Gastroesophageal sphincter (tissue), 4 donors: ENCODE data around the gene SRPK2. TPM values are rescaled to one million over a fixed set of nuclear protein-coding genes. Genes with fewer than 3 reads are reported as not detected.

Experiments used
- ATAC-seq: fragments of 150-250 bp; one replicate; pipeline ENCODE4 v1.9.1; 2016; ENCODE audit warnings: mild to moderate bottlenecking, moderate library complexity
- H3K27ac ChIP-seq, 4 donors: fragments of 200-600 bp; sonication (generic) in 3 of 4; 1 replicate in 3 of 4; 2 replicates in 1 of 4; pipeline ENCODE4 v1.5.1; 2016 to 2019
- H3K27me3 ChIP-seq: fragments of 200-600 bp; sonication (generic); one replicate; pipeline ENCODE4 v1.5.1; 2019
- H3K36me3 ChIP-seq, 2 donors: fragments of 200-600 bp; sonication (generic); one replicate each; pipeline ENCODE4 v1.5.1; 2019; ENCODE audit warnings: control low read depth in 1 of 2
- H3K4me1 ChIP-seq, 3 donors: fragments of 200-600 bp; sonication (generic); 1 replicate in 2 of 3; 2 replicates in 1 of 3; pipeline ENCODE4 v1.5.1; 2016 to 2019; ENCODE audit warnings: control low read depth in 2 of 3
- H3K4me3 ChIP-seq, 2 donors: fragments of 200-600 bp; sonication (generic); one replicate each; pipeline ENCODE4 v1.5.1; 2019; ENCODE audit warnings: mild to moderate bottlenecking in 1 of 2, moderate library complexity in 1 of 2
- H3K9me3 ChIP-seq, 3 donors: fragments of 200-600 bp; sonication (generic); one replicate each; pipeline ENCODE4 v1.5.1; 2017 to 2019; ENCODE audit warnings: control low read depth in 2 of 3
- EP300 ChIP-seq: sonication (generic); formaldehyde crosslinking; IDR thresholded peaks from one replicate; pipeline ENCODE4 v1.6.1; 2017; ENCODE audit warnings: antibody characterized with exemption, mild to moderate bottlenecking
- POLR2A ChIP-seq, 2 donors: fragments of 450-650 bp; IDR thresholded peaks; one replicate each; pipeline ENCODE4 v1.6.1; 2017; ENCODE audit warnings: antibody characterized with exemption in 2 of 2, mild to moderate bottlenecking in 2 of 2, moderate library complexity in 1 of 2
- POLR2AphosphoS5 ChIP-seq: sonication (generic); formaldehyde crosslinking; IDR thresholded peaks from one replicate; pipeline ENCODE4 v1.6.1; 2017; ENCODE audit warnings: antibody characterized with exemption
- WGBS, 2 donors: methylation state at CpG; one replicate each; pipeline ENCODE4 v1.1.5; 2018; ENCODE audit warnings: low coverage in 1 of 2; 5-methylcytosine and 5-hydroxymethylcytosine counted together
- total RNA-seq, 4 donors: library from RNA; depleted of rRNA; stranded (reverse); fragments of >200 nt; gene quantifications; one replicate each; pipeline ENCODE4 v1.1.0, GENCODE V29; 2016
- TF ChIP-seq, protein P1 (sequence below), 4 experiments: fragments of 200-600 bp in 2 of 4; fragments of 450-650 bp in 2 of 4; sonication (generic) in 1 of 4; IDR thresholded peaks; one replicate each; pipeline ENCODE4 v1.5.1; 2017 to 2019; ENCODE audit warnings: antibody characterized with exemption in 4 of 4, mild to moderate bottlenecking in 2 of 4, moderate library complexity in 2 of 4

SRPK2 gene
- total RNA-seq, 4 donors from 2014 or later = 41.7 to 47.9 (median 43.8) TPM

DNA sequence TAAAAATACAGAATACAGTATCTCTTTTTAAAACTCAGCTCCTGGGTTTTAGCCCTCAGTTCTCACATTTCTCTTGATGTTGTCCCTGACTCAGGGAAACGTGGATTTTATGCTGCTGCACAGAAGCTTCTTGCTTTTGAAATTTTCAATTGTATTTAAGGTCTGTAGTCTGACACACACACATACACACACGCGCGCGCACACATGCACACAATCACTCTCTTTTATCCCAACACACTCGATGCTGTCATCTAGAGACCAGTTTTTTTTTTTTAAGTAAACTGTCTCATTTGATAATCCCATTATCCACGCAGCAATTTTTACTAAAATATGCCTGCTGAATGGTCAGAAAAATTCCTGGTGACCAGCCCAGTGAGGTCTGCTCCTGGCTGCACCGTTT lies 266.1 kb downstream of the SRPK2 start:
- no peak overlapping the region for H3K4me3 ChIP-seq
- H3K4me1 ChIP-seq = peaks cover 0 to 24% (median 0%) of the 10 kb centered on the region in 3 donors
- ATAC-seq = no peak
- H3K27me3 ChIP-seq = no peaks in the 10 kb centered on the region
- no peaks in the 10 kb centered on the region for H3K9me3 ChIP-seq
- 57 to 69% methylated on average over 7 to 8 of the region's 8 CpGs for WGBS, 2 donors
- TF ChIP-seq POLR2AphosphoS5 (no peak), EP300 (no peak), POLR2A (IDR thresholded peaks at IDR 0.05) (no peak)
- TF ChIP-seq, protein P1, sequence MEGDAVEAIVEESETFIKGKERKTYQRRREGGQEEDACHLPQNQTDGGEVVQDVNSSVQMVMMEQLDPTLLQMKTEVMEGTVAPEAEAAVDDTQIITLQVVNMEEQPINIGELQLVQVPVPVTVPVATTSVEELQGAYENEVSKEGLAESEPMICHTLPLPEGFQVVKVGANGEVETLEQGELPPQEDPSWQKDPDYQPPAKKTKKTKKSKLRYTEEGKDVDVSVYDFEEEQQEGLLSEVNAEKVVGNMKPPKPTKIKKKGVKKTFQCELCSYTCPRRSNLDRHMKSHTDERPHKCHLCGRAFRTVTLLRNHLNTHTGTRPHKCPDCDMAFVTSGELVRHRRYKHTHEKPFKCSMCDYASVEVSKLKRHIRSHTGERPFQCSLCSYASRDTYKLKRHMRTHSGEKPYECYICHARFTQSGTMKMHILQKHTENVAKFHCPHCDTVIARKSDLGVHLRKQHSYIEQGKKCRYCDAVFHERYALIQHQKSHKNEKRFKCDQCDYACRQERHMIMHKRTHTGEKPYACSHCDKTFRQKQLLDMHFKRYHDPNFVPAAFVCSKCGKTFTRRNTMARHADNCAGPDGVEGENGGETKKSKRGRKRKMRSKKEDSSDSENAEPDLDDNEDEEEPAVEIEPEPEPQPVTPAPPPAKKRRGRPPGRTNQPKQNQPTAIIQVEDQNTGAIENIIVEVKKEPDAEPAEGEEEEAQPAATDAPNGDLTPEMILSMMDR (IDR thresholded peaks at IDR 0.05) = no peak
- peaks cover 0 to 31% of the 10 kb centered on the region in 2 donors for H3K36me3 ChIP-seq
- H3K27ac ChIP-seq = no peak overlapping the region

DNA sequence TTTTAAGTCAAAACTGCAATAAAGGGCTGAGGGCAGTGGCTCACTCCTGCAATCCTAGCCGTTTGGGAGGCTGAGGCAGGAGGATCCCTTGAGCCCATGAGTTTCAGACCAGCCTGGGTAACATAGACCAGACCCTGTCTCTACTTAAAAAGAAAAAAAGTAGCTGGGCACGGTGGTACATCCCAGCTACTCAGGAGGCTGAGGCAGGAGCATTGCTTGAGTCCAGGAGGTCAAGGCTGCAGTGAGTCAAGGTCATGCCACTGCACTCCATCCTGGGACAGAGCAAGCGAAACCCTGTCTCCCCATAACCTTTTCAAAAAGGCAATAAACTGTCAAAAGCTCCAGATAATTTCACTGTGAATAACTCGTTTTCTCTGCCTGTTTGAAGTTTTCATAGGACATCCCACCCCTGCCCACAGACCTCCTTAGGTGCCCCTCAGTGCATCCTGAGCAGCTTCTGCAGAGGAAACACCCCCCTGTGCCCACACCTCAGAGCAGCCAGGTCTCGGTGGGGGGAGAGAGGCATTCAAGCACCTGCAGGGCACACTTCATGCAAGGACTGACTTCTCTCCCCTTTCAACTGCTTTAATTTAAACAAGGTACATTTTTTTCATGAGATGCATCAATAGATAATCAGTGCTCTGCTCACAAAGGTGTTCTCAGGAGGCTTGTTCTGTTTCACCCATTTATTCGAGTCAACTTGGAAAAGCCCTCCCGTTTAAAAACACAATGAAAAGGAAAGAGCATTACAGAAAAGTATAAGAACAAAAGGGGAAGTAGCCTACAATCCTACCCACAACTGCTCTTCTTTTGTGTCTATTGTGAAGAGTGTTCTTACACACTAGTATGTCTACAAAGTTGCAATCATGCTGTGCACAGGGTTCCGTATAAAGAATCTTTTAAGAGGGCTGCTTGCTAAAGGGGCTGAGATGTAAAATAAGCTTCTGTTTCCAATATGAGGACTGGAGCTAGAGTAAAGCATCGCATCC lies 269.8 kb downstream of the SRPK2 start:
- Histone ChIP-seq H3K36me3 (peaks cover 0 to 38% of the 10 kb centered on the region in 2 donors), H3K4me1 (peaks cover 0 to 30% (median 0%) of the 10 kb centered on the region in 3 donors), H3K27ac (peak overlapping the region in 1 of 4 donors; percentile 15), H3K27me3 (no peaks in the 10 kb centered on the region), H3K9me3 (no peaks in the 10 kb centered on the region), H3K4me3 (no peak overlapping the region)
- 75% methylated on average over 6 to 8 of the region's 9 CpGs for WGBS, 2 donors
- TF ChIP-seq, protein P1 (IDR thresholded peaks at IDR 0.05) = no peak
- TF ChIP-seq POLR2A (IDR thresholded peaks at IDR 0.05) (no peak), EP300 (no peak), POLR2AphosphoS5 (no peak)
- no peak for ATAC-seq

DNA sequence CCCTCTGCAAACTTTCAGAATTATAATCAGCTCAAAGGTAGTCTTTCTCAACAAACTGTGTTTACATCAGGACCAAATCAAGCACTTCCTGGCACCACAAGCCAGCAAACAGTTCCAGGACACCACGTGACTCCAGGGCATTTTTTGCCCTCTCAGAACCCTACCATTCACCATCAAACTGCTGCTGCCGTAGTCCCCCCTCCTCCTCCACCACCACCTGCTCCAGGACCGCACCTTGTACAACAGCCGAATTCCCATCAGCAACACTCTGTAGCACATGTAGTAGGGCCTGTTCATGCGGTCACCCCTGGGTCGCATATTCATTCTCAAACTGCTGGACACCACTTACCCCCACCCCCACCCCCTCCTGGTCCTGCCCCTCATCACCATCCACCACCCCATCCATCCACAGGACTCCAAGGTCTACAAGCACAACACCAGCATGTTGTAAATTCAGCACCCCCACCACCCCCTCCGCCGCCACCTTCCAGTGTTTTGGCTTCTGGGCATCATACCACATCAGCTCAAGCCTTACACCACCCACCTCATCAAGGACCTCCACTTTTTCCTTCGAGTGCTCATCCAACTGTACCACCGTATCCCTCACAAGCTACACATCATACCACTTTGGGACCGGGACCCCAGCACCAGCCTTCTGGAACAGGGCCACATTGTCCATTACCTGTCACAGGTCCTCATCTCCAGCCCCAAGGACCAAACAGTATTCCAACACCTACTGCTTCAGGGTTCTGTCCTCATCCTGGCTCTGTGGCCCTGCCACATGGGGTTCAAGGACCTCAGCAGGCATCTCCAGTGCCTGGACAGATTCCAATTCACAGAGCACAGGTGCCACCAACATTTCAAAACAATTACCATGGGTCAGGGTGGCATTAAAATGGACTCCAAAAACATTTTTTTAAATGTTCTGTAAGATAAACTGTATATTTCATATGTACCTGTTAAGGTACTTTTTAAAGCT lies 276.0 kb downstream of the SRPK2 start:
- 78 to 83% methylated on average over 3 to 11 of the region's 11 CpGs for WGBS, 2 donors
- H3K36me3 ChIP-seq = peaks cover 20 to 96% of the 10 kb centered on the region in 2 donors
- ATAC-seq = peak; percentile 25
- H3K9me3 ChIP-seq = no peaks in the 10 kb centered on the region
- H3K4me1 ChIP-seq = peaks cover 0 to 31% (median 0%) of the 10 kb centered on the region in 3 donors
- no peak for TF ChIP-seq POLR2A (IDR thresholded peaks at IDR 0.05)
- TF ChIP-seq POLR2AphosphoS5 = peak; percentile 40
- H3K27ac ChIP-seq = peak overlapping the region in 3 of 4 donors; percentile 35 to 42 (median 39)
- H3K27me3 ChIP-seq = no peaks in the 10 kb centered on the region
- no peak overlapping the region for H3K4me3 ChIP-seq

DNA sequence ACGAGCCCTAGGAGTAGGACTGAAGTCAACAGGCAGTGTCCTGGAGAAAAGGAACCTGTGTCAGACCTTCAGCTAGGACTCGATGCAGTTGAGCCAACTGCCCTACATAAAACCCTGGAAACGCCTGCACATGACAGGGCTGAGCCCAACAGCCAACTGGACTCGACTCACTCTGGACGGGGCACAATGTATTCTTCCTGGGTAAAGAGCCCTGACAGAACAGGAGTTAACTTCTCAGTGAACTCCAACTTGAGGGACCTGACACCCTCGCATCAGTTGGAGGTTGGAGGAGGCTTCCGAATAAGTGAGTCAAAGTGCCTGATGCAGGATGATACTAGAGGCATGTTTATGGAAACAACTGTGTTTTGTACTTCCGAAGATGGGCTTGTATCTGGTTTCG lies 281.3 kb downstream of the SRPK2 start:
- no peaks in the 10 kb centered on the region for H3K9me3 ChIP-seq
- no peak for TF ChIP-seq POLR2AphosphoS5
- TF ChIP-seq EP300 = no peak
- TF ChIP-seq POLR2A (IDR thresholded peaks at IDR 0.05) = no peak
- TF ChIP-seq, protein P1 (IDR thresholded peaks at IDR 0.05) = no peak
- WGBS, 2 donors = 72 to 87% methylated on average over 6 to 8 of the region's 9 CpGs
- H3K4me3 ChIP-seq = no peak overlapping the region
- no peaks in the 10 kb centered on the region for H3K27me3 ChIP-seq
- H3K4me1 ChIP-seq = peaks cover 0 to 39% (median 3%) of the 10 kb centered on the region in 3 donors
- peak overlapping the region in 1 of 4 donors; percentile 47 for H3K27ac ChIP-seq
- ATAC-seq = no peak
- peaks cover 31 to 92% of the 10 kb centered on the region in 2 donors for H3K36me3 ChIP-seq

DNA sequence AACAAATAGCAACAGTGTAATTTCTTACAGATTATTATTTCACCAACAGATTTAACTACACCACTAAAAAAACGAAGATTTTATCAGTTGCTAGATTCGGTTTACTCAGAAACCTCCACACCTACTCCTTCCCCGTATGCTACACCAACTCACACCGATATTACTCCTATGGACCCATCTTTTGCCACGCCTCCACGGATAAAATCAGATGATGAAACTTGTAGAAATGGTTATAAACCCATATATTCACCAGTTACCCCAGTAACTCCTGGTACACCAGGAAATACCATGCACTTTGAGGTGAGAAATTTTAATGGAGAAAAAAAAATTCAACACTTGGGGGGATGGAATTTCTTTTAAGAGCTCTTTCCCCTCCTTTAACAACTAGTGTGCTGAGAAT lies 282.2 kb downstream of the SRPK2 start:
- H3K4me1 ChIP-seq = peaks cover 0 to 39% (median 6%) of the 10 kb centered on the region in 3 donors
- H3K4me3 ChIP-seq = no peak overlapping the region
- TF ChIP-seq EP300 = no peak
- TF ChIP-seq, protein P1 (IDR thresholded peaks at IDR 0.05) = no peak
- no peak for TF ChIP-seq POLR2AphosphoS5
- no peak for TF ChIP-seq POLR2A (IDR thresholded peaks at IDR 0.05)
- H3K27me3 ChIP-seq = no peaks in the 10 kb centered on the region
- no peaks in the 10 kb centered on the region for H3K9me3 ChIP-seq
- H3K27ac ChIP-seq = peak overlapping the region in 2 of 4 donors; percentile 47 to 51
- peaks cover 31 to 82% of the 10 kb centered on the region in 2 donors for H3K36me3 ChIP-seq
- ATAC-seq = no peak
- WGBS, 2 donors = 75 to 78% methylated on average over 4 to 6 of the region's 6 CpGs
